Esophagus muscularis mucosa (tissue), 4 donors: ENCODE measurements around the gene CDK5RAP2. TPM values are rescaled to one million over a fixed set of nuclear protein-coding genes. Genes with fewer than 3 reads are reported as not detected.

ENCODE experiments used
- DNase-seq: peaks from one replicate; pipeline ENCODE4 v3.0.0-alpha.2; 2017; ENCODE audit errors: extremely low spot score
- H3K27ac ChIP-seq, 4 donors: fragments of 200-600 bp; sonication (generic); replicated peaks in 1 of 4; 1 replicate in 3 of 4; 2 replicates in 1 of 4; pipeline ENCODE4 v1.5.1; 2016 to 2019; ENCODE audit warnings: mild to moderate bottlenecking in 1 of 4
- H3K27me3 ChIP-seq, 4 donors: fragments of 200-600 bp; sonication (generic); one replicate each; pipeline versions ENCODE4 v1.5.1 to v1.6.0; 2016 to 2019
- H3K36me3 ChIP-seq, 4 donors: fragments of 200-600 bp; sonication (generic); one replicate each; pipeline ENCODE4 v1.5.1; 2016 to 2019
- H3K4me1 ChIP-seq, 4 donors: fragments of 200-600 bp; sonication (generic); one replicate each; pipeline ENCODE4 v1.5.1; 2016 to 2019
- H3K4me3 ChIP-seq, 4 donors: fragments of 200-600 bp; sonication (generic); 1 replicate in 2 of 4; 2 replicates in 2 of 4; pipeline ENCODE4 v1.5.1; 2016 to 2019; ENCODE audit warnings: mild to moderate bottlenecking in 4 of 4, moderate library complexity in 1 of 4
- H3K9me3 ChIP-seq, 4 donors: fragments of 200-600 bp; sonication (generic); 1 replicate in 3 of 4; 2 replicates in 1 of 4; pipeline ENCODE4 v1.5.1; 2016 to 2019
- EP300 ChIP-seq: sonication (generic); formaldehyde crosslinking; IDR thresholded peaks from one replicate; pipeline ENCODE4 v1.6.1; 2017; ENCODE audit warnings: antibody characterized with exemption
- POLR2A ChIP-seq: fragments of 450-650 bp; IDR thresholded peaks from one replicate; pipeline ENCODE4 v1.6.1; 2017; ENCODE audit warnings: antibody characterized with exemption, moderate library complexity, mild to moderate bottlenecking, low read depth
- POLR2AphosphoS5 ChIP-seq, 2 donors: sonication (generic); formaldehyde crosslinking; IDR thresholded peaks; one replicate each; pipeline ENCODE4 v1.6.1; 2017; ENCODE audit warnings: antibody characterized with exemption in 2 of 2
- WGBS: methylation state at CpG from one replicate; pipeline ENCODE4 v1.1.5; 2018; 5-methylcytosine and 5-hydroxymethylcytosine counted together
- intact Hi-C: fragments of 100-400 bp; cut with DNase I; formaldehyde crosslinking; loops from one replicate; pipeline ENCODE4 v1.15.1; 2023
- total RNA-seq, 4 donors: library from RNA; depleted of rRNA; stranded (reverse); fragments of >200 nt; gene quantifications; one replicate each; pipeline versions ENCODE4 v1.1.0 to v1.2.1, GENCODE V29; 2016
- TF ChIP-seq, protein P1 (sequence below), 3 experiments: fragments of 200-600 bp in 2 of 3; fragments of 450-650 bp in 1 of 3; sonication (generic) in 2 of 3; IDR thresholded peaks; one replicate each; pipeline ENCODE4 v1.5.1; 2017 to 2019; ENCODE audit warnings: antibody characterized with exemption in 3 of 3, mild to moderate bottlenecking in 2 of 3, moderate library complexity in 1 of 3

CDK5RAP2 gene
- total RNA-seq, 4 donors from 2014 or later = 34.6 to 38.6 (median 36.7) TPM

DNA sequence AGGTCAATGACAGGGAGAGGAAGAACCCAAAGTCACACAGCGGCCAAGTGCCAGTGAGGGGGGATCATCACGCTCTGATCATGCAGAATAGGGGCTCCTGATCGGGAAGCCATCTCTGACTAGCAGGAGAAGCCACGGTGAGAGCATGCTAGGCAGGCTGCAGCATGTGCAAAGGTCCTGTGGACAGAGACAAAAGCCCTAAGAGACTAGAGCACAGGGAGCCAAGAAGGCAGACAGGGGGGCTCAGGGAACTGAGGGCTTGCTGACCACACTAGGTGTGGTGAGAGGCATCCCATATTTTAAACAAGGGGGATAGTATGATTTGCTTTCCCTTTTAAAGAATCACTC, 195.1 kb downstream of the CDK5RAP2 start:
- intact Hi-C loops = no loop called here
- Histone ChIP-seq H3K27me3 (no peaks in the 10 kb centered on the region), H3K27ac (no peak overlapping the region), H3K4me3 (no peak overlapping the region), H3K4me1 (peaks cover 7 to 12% (median 11%) of the 10 kb centered on the region in 4 donors), H3K9me3 (peaks cover 0 to 2% (median under 1%) of the 10 kb centered on the region in 4 donors), H3K36me3 (peaks cover 6 to 23% (median 18%) of the 10 kb centered on the region in 4 donors)
- DNase-seq = no peak
- no peak for TF ChIP-seq POLR2A
- TF ChIP-seq POLR2AphosphoS5 (IDR thresholded peaks at IDR 0.05) = no peak
- TF ChIP-seq EP300 = no peak
- TF ChIP-seq, protein P1, sequence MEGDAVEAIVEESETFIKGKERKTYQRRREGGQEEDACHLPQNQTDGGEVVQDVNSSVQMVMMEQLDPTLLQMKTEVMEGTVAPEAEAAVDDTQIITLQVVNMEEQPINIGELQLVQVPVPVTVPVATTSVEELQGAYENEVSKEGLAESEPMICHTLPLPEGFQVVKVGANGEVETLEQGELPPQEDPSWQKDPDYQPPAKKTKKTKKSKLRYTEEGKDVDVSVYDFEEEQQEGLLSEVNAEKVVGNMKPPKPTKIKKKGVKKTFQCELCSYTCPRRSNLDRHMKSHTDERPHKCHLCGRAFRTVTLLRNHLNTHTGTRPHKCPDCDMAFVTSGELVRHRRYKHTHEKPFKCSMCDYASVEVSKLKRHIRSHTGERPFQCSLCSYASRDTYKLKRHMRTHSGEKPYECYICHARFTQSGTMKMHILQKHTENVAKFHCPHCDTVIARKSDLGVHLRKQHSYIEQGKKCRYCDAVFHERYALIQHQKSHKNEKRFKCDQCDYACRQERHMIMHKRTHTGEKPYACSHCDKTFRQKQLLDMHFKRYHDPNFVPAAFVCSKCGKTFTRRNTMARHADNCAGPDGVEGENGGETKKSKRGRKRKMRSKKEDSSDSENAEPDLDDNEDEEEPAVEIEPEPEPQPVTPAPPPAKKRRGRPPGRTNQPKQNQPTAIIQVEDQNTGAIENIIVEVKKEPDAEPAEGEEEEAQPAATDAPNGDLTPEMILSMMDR (IDR thresholded peaks at IDR 0.05) = no peak
- 95% methylated on average over 4 of the region's 4 CpGs for WGBS

DNA sequence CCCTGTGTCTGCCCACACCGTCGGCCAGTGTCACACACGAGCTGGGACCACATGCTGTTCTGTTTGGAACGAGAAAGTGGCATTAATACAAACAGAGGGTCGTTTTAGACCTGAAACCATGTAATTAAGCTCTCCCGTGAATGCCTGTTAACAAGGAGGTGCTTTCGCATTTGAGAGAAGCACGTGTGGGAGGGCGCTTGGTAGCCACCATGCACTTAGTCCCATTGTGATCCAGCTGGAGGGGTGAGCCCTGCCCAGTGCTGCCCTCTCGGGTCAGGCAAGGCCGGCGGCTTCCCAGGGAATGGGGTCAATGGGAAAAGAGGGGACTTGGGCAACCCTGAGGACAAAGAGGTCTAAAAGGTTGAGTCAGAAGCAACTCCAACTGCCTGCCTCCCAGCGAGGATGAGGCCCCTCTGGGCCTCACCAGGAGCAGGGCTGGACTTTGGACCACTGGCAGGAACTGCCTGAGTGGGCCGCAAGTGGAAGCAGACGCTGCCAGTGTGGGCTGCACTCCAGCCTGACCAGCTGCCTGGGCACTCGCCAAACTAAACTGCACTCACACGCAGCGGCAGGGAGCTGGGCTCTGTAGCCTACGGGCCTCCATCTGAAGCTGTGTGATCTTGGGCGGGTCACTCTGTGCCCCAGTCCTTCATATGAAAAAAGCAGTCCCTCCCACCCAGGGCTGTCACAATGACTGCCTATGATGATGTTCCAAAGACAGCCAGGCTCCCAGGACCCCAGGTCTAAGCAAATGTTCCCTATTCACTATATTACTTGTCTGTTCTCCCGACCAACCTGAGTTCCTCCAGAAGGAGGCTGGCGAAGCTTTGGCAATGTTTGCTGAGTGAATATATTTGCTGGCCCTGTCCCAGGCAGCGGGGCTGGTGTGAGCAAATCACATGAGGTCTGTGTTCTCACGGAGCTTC, 195.7 kb downstream of the CDK5RAP2 start:
- Histone ChIP-seq H3K27ac (no peak overlapping the region), H3K36me3 (peaks cover 0 to 17% (median 12%) of the 10 kb centered on the region in 4 donors), H3K27me3 (no peaks in the 10 kb centered on the region), H3K4me3 (no peak overlapping the region), H3K4me1 (peaks cover 7 to 12% (median 11%) of the 10 kb centered on the region in 4 donors), H3K9me3 (peaks cover 0 to 8% (median 4%) of the 10 kb centered on the region in 4 donors)
- intact Hi-C loops = no loop called here
- 95% methylated on average over 15 of the region's 24 CpGs for WGBS
- DNase-seq = no peak
- TF ChIP-seq POLR2A (no peak), POLR2AphosphoS5 (IDR thresholded peaks at IDR 0.05) (no peak), EP300 (no peak)
- TF ChIP-seq, protein P1 (IDR thresholded peaks at IDR 0.05) = no peak

DNA sequence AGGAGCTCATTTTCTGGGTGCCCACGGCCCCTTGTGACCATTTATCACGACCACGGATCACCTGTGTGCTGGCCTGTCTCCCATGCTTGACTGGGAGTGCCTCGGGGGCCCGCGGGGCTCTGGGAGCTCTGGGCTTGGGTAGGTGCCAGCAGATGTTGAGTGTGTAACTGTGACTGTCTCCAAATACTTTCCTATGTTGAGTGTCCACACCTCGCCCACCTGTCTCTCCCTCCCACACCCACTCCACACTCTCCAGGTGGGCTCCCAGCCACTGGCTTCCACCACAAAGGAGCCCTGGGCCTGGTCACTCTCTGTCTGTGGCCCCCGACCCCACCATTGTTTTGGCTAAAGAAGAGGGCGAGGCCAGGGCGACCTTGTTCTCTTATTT, 196.4 kb downstream of the CDK5RAP2 start:
- H3K4me3 ChIP-seq = no peak overlapping the region
- WGBS = 82% methylated on average over 10 of the region's 10 CpGs
- no peak overlapping the region for H3K27ac ChIP-seq
- H3K27me3 ChIP-seq = no peaks in the 10 kb centered on the region
- H3K9me3 ChIP-seq = peaks cover 0 to 15% (median 5%) of the 10 kb centered on the region in 4 donors
- no peak for DNase-seq
- H3K36me3 ChIP-seq = peaks cover 0 to 10% (median 5%) of the 10 kb centered on the region in 4 donors
- peaks cover 3 to 12% (median 11%) of the 10 kb centered on the region in 4 donors for H3K4me1 ChIP-seq
- intact Hi-C loops = no loop called here
- no peak for TF ChIP-seq POLR2A
- TF ChIP-seq, protein P1 (IDR thresholded peaks at IDR 0.05) = no peak
- no peak for TF ChIP-seq POLR2AphosphoS5 (IDR thresholded peaks at IDR 0.05)
- TF ChIP-seq EP300 = no peak

DNA sequence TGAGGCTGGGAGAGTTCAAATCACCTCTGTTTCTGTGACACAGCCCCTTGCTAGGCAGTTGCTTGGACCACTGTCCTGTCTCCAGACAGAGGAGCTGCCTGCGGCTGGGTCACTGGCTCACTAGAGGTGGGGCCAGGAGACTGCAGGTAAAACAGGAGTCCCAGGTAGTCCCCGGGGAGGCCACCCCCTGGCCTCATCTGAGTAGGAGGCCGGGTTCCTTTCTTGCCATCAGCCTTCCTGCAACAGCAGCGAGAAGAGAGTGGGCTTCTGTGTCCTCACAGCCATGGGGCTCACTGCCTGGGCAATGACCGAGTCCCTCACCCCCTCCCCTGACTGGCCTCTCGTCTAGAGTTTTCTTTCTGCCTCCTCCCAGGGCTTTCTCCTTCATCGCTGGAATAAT, 197.5 kb downstream of the CDK5RAP2 start:
- no peak overlapping the region for H3K27ac ChIP-seq

More for the DNA sequence above, 197.5 kb downstream of the CDK5RAP2 start:
- WGBS = 88% methylated on average over 6 of the region's 7 CpGs
- no peak overlapping the region for H3K4me3 ChIP-seq
- H3K36me3 ChIP-seq = no peaks in the 10 kb centered on the region
- peaks cover 3 to 12% (median 11%) of the 10 kb centered on the region in 4 donors for H3K4me1 ChIP-seq
- H3K27me3 ChIP-seq = no peaks in the 10 kb centered on the region
- intact Hi-C loops = no loop called here
- peaks cover 0 to 20% (median 5%) of the 10 kb centered on the region in 4 donors for H3K9me3 ChIP-seq
- no peak for DNase-seq
- TF ChIP-seq, protein P1 (IDR thresholded peaks at IDR 0.05) = no peak
- TF ChIP-seq POLR2A = no peak
- TF ChIP-seq EP300 = no peak
- TF ChIP-seq POLR2AphosphoS5 (IDR thresholded peaks at IDR 0.05) = no peak
